Measurements from ENCODE around the gene ARHGAP12. TPM values are rescaled to one million over a fixed set of nuclear protein-coding genes. Genes with fewer than 3 reads are reported as not detected.
"Not testable (repeated sequence)": the region's sequence is repeated elsewhere in the genome, so short reads cannot be mapped to it uniquely, and the experiment has no call there.

ARHGAP12 gene
- total RNA-seq, 1 experiment from 2014 or later: 27.2 TPM

DNA sequence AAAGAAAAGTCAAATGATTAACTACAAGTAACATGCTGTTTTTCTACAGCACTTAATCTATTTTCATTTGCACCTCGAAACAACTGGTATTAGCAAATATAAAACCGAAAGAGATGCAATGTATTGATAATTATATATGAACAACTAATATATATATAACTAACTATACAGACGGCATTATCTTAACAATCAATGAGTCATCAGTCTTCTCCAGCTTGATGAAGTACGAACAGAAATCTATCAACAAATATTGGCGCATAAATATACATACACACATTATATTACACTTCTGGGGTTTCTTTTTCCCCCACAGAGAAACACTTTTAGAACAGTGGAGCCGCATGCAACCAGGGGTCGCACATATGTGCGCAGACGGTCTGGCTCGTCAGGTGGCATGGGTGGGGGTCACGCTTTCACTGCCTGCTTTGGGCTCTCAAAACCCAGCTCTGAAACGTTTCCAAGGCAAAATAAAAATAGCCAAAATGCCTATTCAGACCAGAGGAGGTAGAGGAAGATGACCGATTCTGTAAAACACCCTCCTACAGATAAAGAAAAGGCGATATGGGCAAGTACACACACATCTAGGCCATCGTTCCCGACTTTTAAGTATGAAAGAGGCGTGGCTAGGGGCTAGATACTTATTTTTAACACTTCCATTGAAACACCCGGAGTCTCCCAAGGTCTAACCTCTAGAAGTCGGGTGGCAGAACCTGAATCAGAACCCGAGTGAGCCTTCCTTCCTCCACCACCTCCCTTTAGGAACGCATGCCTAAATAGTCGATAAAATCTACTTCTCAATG is 1.7 kb downstream of the ARHGAP12 start:
- peak; percentile 43 for DNase-seq (ENCODE audit: low spot score)

DNA sequence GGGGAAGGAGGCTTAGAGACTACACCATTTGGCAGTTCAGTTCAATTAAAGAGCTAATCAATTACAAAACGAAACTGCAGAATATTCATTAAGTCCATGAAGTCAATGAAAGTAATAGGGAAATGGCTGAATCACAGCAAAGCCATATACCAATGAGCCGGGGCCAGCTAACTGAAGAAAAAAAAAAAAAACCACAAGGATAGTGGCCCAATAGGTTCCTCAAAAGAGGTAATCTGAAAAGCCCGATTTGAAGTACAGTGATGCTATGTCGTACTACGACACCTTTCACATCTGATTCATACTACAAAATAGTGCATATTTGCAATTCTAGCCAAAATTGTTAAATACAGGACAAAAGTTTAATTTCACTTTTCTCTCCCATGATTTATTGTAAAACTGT is 2.5 kb downstream of the ARHGAP12 start:
- DNase-seq (ENCODE audit: low spot score): no peak

DNA sequence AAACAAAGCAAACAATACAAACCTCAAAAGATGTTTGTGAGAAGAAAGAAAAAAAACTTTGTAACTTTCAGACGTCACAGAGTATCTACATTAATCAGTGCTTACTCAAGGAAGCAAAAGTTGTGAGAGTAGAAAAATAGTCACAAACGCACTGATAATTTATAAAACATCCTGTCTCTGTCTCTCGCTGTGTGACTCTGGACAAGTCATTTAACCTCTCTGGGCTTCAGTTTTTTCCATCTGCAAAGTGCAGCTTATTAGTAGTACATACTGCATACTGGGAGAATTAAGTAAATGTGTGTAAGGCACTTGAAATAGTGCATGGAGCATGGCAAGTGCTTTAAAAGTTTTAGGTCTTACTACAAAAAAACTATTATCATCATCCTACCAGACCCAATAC is 3.8 kb downstream of the ARHGAP12 start:
- DNase-seq (ENCODE audit: low spot score): no peak

DNA sequence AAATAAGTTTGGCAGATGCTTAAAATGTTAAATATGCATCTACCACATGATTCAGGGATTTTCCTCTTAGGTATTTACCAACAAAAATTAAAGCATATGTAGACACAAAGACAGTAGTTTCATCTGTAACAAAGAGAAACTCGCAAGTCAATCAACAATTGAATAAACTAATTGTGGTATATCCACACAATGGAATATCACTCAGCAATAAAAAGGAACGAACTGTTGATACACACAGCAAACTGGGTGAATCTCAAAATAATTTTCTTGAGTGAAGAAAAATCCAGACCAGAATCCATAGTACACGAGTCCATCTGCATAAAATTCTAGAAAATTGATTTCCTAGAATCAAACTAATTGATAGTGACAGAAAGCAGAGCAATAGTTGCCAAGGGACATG is 5.2 kb downstream of the ARHGAP12 start:
- DNase-seq (ENCODE audit: low spot score): no peak

DNA sequence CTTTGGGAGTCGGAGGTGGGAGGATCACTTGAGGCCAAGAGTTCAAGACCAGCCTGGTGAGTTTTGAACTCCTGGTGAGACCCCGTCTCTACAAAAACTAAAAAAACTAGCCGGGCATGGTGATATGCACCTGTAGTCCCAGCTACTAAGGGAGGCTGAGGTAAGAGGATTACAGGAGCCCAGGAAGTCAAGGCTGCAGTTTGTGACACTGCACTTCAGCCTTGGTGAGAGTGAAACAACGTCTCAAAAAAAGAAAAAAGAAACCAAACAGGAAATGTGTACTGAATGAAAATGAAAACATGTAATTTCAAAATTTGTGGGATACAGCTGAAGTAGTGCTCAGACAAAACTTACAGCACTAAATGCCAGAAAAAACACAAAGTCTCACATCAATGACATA is 7.6 kb downstream of the ARHGAP12 start:
- DNase-seq (ENCODE audit: low spot score): no peak

DNA sequence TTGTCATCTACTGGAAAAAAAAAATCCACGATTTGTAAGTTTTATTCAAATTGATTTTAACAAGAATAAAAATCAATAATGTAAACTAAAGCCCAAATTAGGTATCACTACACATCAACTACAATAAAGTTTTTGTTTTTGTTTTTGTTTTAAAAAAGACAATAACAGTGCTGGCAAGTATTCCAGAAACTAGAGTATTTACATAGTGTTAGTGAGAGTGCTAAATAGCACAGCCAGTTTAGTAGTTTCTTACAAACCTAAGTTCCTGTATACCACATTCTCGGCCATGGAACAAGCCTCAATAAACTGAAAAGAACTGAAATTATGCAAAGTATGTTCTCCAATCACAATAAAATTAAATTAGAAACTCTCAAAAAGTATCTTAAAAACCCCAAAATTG is 8.1 kb downstream of the ARHGAP12 start:
- no peak for DNase-seq (ENCODE audit: low spot score)

DNA sequence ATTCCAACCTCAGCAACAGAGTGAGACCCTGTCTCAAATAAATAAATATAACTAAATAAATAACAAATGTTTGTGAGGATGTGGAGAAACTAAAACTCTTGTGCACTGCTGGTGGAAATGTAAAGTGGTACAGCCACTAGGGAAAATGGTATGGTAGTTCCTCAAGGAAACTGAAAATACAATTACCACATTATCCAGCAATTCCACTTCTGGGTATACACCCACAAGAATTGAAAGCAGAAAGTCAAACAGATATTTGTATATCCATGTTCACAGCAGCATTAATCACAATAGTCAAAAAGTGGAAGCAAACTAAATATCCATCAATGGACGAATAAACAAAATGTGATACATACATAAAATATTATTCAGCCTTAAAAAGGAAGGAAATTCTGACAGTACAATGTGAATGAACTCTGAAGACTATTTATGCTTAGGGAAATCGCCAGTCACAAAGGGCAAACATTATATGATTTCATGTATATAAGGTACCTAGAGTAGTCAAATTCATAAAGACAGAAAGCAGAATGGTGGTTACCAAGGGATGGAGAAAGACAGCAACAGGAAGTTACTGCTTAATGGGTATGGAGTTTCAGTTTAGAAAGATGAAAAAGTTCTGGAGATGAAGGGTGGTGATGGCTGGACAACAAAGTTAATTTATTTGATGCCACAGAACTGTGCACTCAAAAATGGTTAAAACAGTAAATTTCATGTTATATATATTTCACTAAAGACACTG is 9.8 kb downstream of the ARHGAP12 start:
- DNase-seq (ENCODE audit: low spot score): no peak

DNA sequence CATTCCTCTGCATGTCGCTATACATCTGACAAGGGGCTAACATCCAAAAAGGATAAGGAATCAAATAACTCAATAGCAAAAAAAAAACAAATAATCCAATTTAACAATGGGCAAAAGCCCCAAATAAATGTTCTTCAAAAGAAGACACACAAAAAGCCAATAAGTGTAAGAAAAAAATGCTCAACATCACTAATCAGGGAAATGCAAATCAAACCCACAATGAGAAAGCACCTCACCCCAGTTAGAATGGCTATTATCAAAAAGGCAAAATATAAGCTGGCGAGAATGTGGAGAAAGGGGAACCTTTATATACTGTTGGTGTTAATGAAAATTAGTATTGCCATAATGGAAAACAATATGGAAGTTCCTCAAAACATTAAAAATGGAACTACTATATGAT is 14.3 kb downstream of the ARHGAP12 start:
- no peak for DNase-seq (ENCODE audit: low spot score)

DNA sequence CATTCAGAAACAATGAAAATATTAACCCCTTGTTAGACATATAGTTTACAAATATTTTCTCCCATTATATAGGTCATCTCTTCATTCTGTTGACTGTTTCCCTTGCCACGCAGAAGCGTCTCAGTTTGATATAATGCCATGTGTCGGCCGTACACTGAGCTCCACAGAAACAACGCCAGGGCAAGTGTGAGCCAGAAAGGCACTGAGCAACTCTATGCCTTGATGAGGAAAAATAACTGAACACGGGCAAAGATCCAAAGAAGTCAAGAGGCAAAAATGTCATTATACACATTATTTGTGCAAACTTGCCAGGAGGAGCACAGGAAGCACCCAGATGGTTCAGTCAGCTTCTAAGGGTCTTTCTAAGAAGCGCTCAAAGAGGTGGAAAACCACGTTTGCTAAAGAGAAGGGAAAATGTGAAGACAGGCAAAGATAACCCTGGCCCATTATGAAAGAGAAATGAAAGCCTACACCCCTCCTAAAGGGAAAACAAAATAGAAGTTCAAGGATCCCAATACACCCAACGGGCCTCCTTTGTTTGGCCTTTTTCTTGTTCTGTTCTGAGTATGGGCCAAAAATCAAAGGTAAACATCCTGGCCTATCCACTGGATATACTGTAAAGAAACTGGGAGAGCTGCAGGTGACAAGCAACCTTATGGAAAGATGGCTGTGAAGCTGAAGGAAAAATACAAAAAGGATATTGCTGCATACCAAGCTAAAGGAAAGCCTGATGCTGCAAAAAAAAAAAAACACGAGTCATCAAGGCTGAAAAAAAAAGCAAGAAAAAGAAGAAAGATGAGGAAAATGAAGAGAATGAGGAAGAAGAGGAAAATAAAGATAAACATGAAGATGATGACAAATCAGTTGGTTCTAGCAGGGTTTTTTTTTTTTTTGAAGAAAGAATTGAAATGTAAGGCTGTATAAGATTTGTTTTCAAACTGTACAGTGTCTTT is 15.5 kb downstream of the ARHGAP12 start:
- peak; percentile 71 for DNase-seq (ENCODE audit: low spot score)

DNA sequence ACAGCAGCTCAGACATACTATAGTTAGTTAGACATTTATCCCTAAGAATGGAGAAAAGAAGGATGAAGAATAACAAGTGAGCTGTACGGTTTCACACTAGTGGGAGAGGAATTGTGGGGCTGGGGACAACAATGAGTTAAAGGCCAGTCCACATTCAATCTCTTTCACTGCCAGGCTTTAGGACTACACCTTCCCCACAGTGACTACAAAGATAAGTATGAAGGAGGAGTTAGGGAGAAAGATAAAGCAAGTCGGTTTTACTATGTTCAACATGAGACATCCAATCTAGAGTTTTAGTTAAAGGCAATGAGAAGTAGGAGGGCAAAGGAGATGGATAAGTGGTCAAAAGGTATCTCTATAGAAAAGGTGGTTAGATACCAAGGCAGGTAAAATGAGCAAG is 16.3 kb downstream of the ARHGAP12 start:
- DNase-seq (ENCODE audit: low spot score): no peak

DNA sequence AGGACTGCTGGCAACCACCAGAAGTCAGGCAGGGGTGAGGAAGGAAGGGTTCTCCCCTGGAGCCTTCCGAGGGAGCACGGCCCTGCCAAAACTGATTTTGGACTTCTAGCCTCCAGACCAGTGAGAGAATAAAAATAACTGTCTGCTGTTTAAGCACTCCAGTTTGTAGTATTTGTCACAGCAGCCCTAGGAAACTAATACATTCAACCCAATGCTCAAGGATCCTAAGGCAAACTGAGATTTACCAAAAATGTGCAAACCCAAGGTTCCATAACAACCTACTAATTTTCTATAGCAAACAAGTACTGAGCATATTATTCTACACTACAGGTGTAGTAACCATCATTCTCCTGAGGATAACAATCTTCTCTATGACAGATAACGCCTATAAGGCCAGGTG is 18.6 kb downstream of the ARHGAP12 start:
- no peak for DNase-seq (ENCODE audit: low spot score)

DNA sequence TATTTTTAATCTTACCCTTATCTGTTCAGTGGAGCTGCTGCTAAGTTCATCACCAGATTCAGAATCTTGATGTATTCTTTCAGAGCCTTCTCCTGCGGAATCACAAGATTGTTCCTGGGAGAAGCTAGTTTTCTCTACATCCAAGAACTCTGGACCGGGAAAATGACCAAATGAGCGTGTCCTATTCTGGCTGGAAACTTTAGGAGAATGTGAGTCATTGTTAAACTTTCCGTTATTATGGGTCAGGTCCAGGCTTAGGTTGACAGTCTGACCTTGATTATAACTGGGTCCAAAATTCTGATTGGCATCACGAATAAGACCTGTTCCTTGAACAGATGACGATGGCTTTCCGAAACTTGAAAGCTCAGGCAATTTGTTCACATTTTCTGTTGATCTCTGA is 20.5 kb downstream of the ARHGAP12 start:
- DNase-seq (ENCODE audit: low spot score): no peak

DNA sequence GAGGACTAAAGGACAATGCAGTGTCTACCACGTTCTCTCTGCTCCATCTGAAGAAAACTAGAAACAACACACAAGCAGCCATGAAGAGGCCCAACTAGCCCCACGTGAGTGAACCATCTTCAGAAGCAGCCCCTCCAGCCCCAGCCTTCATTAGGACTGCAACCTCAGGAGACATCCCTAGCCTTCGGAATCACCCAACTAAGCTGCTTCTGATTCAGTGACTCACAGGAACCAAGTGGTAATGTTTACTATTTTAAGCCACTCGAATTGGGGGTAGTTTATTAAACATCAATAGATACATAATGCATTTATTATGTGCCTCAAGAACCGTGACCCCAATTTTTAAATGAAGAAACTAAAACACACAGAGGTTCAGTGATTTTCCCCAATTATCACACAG is 22.6 kb downstream of the ARHGAP12 start:
- DNase-seq (ENCODE audit: low spot score): no peak

DNA sequence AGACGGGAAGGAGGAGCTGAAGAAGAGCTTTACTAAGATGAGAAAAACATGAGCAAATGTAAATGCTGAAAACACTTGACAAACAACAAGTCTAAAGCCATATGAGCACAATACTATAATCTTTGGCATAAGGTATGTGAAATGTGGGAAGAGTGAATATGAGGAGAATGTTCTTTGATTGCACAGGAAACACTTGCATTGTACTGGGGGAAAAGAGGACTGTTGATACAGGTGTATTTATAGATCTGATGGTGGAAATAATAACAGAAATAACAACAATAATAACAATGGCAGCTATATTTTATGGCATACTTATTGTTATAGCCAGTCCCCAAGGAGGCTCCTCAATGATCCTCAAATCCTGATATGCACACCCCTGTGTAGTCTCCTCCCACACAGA is 23.0 kb downstream of the ARHGAP12 start:
- no peak for DNase-seq (ENCODE audit: low spot score)

DNA sequence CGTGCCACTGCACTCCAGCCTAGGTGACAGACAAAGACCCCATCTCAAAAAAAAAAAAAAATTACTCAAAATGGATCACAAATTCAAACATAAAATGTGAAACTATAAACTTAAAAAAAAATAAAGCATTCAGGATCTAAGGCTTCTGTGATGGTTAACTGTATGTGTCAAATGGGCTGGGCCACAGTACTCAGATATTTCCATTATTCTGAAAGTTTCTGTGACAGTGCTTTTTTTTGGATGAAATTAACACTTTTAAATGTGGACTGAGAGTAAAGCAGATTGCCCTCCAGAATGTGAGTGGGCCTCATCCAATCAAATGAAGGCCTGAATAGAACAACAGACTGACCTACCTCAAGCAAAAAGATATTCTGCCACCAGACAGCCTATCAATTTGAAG is 26.0 kb downstream of the ARHGAP12 start:
- no peak for DNase-seq (ENCODE audit: low spot score)

DNA sequence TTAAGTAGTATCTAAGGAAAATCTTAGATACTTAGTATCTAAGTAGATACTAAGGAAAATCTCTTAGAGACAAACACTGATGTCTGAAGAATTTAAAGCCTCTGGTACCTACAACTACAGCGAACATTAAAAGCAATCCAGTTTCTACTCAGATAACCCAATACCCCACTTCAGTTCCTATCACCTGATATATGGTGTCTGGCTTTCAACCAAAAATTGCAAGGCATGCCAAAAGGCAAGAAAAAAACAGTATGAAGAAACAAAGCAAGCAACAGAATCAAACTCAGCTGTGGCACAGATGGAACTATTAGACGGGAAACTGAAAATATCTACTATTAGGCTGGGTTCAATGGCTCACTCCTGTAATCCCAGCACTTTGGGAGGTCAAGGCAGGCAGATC is 31.1 kb downstream of the ARHGAP12 start:
- no peak for DNase-seq (ENCODE audit: low spot score)

DNA sequence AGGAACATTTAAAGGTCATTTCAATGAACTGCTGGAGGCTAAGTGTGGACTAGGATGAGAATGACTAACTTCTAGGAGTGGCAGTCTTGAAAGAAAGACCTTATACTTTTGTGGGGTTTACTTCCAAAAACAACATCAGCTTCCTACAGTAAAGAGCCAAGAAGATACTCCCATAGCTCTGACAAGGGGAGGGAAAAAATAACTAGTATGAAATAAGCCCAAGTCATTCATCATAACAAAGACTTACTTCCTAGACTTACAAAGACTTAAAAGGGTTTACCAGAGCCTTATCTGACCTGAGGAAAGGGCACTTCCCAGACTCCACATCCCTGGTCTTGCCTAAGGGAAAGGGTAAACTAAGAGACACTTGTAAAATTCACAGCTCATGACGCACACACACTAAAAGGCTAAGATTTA is 31.7 kb downstream of the ARHGAP12 start:
- no peak for DNase-seq (ENCODE audit: low spot score)

DNA sequence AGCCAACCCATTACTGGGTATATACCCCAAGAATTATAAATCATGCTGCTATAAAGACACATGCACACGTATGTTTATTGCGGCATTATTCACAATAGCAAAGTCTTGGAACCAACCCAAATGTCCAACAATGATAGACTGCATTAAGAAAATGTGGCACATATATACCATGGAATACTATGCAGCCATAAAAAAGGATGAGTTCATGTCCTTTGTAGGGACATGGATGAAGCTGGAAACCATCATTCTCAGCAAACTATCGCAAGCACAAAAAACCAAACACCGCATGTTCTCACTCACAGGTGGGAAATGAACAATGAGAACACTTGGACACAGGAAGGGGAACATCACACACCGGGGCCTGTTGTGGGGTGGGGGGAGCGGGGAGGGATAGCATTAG is 32.9 kb downstream of the ARHGAP12 start:
- not testable (repeated sequence) for DNase-seq (ENCODE audit: low spot score)

DNA sequence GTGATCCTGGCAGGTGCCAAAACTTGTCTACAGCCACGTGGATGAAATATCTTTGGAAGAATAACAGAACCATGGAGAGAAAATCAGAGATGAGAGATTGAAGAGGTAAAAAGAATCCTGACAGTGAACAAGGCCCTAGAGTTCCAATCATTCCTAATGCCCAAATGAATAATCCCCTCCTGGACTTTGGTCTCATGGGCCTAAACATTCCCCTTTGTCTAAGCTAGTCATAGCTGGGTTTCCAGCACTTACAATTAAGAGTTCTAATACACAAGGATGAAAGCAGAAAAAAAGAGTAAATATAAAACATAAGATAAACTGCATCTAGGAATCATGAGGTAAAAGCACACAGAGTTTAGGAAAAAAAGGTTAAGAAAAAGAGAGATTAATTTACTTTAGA is 40.2 kb downstream of the ARHGAP12 start:
- DNase-seq (ENCODE audit: low spot score): no peak

DNA sequence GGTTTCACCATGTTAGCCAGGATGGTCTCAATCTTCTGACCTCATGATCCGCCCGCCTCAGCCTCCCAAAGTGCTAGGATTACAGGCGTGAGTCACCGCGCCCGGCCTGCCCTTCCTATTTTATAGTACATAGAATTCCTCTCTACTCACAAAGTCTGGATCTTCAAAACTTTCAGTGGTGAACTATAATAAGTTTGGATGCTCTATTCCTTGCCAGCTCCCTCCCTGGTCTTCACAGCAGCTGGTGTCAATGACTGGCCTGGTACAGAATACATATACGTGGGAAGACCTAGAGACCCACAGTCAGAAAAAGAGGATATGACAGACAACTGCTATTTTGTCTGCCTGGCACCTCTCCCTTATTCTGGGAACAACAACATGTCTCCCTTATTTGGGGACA is 40.8 kb downstream of the ARHGAP12 start:
- no peak for DNase-seq (ENCODE audit: low spot score)

DNA sequence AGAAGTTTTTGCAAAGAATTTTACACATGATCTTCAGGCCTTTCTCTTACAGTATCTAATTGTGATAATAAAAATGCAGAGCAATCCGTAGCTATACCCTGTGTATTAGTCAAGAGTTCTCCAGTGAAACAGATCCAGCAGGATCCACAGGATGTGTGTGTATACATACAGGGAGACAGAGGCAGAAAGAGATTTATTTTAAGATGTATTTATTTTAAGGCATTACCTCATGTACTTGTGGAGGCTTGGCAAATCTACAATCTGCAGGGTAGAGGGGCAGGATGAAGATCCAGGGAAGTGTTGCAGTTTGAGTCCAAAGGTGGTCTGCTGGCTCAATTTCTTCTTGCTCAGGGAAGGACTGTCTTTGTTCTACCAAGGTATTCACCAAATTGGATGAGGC is 41.7 kb downstream of the ARHGAP12 start:
- DNase-seq (ENCODE audit: low spot score): no peak

DNA sequence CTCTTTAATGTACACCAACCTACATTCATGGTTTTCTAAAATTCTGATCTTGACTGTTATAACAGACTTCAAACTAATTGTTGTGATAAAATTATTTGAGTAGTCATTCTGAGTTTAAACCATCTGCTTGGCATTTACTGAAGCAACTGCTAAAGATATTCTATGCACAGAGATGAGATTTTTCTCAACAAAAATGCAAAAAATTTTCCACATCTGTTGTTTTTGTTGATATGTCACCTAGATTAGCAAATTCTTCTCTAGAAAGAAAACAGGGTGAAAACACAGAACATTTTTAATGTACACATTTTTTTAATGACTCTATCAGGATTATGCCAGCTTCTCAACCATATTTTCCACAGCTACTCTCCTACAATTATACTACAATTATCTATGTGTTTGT is 42.7 kb downstream of the ARHGAP12 start:
- no peak for DNase-seq (ENCODE audit: low spot score)

Measured in HT-29 (cell line).